Measurements from ENCODE around the gene TLR9.

GRCh38 chr3:52185837-52186236 lies 39.6 kb downstream of the TLR9 start:
- TF ChIP-seq CTCF (IDR thresholded peaks at IDR 0.05; ENCODE audit: low read depth, low read length) (no peak), MYC (IDR thresholded peaks at IDR 0.05; ENCODE audit: low read depth, low read length) (no peak)
- TF ChIP-seq, protein P1, sequence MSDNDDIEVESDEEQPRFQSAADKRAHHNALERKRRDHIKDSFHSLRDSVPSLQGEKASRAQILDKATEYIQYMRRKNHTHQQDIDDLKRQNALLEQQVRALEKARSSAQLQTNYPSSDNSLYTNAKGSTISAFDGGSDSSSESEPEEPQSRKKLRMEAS (IDR thresholded peaks at IDR 0.05; ENCODE audit: low read depth, low read length) = no peak
